Osteocyte (in vitro differentiated cells): ENCODE data around the gene PCSK1N. TPM values are rescaled to one million over a fixed set of nuclear protein-coding genes. Genes with fewer than 3 reads are reported as not detected.

ENCODE experiments used
- DNase-seq: peaks from one replicate; pipeline ENCODE4 v3.0.0; 2021; ENCODE audit warnings: mixed read lengths; ENCODE audit not compliant: unreplicated experiment; ENCODE audit errors: extremely low spot score
- H3K27ac Mint-ChIP-seq: one replicate; pipeline ENCODE4 v1.8.0; 2021; ENCODE audit warnings: mild to moderate bottlenecking, mixed read lengths; ENCODE audit not compliant: unreplicated experiment
- H3K27me3 Mint-ChIP-seq: one replicate; pipeline ENCODE4 v1.8.0; 2021; ENCODE audit warnings: mixed read lengths; ENCODE audit not compliant: unreplicated experiment
- H3K36me3 Mint-ChIP-seq: one replicate; pipeline ENCODE4 v1.8.0; 2021; ENCODE audit warnings: mixed read lengths; ENCODE audit not compliant: unreplicated experiment
- H3K4me1 Mint-ChIP-seq: one replicate; pipeline ENCODE4 v1.8.0; 2021; ENCODE audit warnings: mixed read lengths; ENCODE audit not compliant: unreplicated experiment
- H3K4me3 Mint-ChIP-seq: one replicate; pipeline ENCODE4 v1.8.0; 2021; ENCODE audit warnings: mild to moderate bottlenecking, moderate library complexity, mixed read lengths; ENCODE audit not compliant: unreplicated experiment
- H3K9me3 Mint-ChIP-seq: one replicate; pipeline ENCODE4 v1.8.0; 2021; ENCODE audit warnings: mixed read lengths; ENCODE audit not compliant: unreplicated experiment
- CTCF ChIP-seq: fragments of 200-600 bp; sonication (generic); IDR thresholded peaks from 2 replicates; pipeline ENCODE4 v1.5.0; 2021; ENCODE audit warnings: antibody characterized with exemption, mild to moderate bottlenecking, moderate library complexity
- total RNA-seq: library from RNA; stranded (reverse); gene quantifications from 2 replicates; pipeline ENCODE4 v1.2.1, GENCODE V29; 2021

Gene PCSK1N
- total RNA-seq, 1 donor from 2014 or later, result 13.1 TPM

- Mint-ChIP-seq H3K9me3 (peaks cover 11% of the 10 kb centered on the region), H3K27ac (no peak overlapping the region), H3K27me3 (no peaks in the 10 kb centered on the region), H3K4me1 (peaks cover 5% of the 10 kb centered on the region), H3K36me3 (peaks cover 11% of the 10 kb centered on the region), H3K4me3 (no peak overlapping the region)
- DNase-seq, result no peak
- no peak for TF ChIP-seq CTCF
These were observed 29.3 kb downstream of the PCSK1N start for GRCh38 chrX:48806081-48806480.

- H3K27me3 Mint-ChIP-seq, result no peaks in the 10 kb centered on the region
- H3K27ac Mint-ChIP-seq, result peak overlapping the region; percentile 98
- TF ChIP-seq CTCF, result no peak
- DNase-seq, result no peak
- H3K4me3 Mint-ChIP-seq, result peak overlapping the region; percentile 91
- H3K36me3 Mint-ChIP-seq, result peaks cover 8% of the 10 kb centered on the region
- H3K9me3 Mint-ChIP-seq, result peaks cover 16% of the 10 kb centered on the region
- H3K4me1 Mint-ChIP-seq, result peaks cover 11% of the 10 kb centered on the region
These were observed 32.6 kb downstream of the PCSK1N start for GRCh38 chrX:48802905-48803200.

GRCh38 chrX:48802089-48802904 is 33.1 kb downstream of the PCSK1N start:
- TF ChIP-seq CTCF, result no peak
- Mint-ChIP-seq H3K27ac (peak overlapping the region; percentile 98), H3K36me3 (peaks cover 8% of the 10 kb centered on the region), H3K4me1 (peaks cover 11% of the 10 kb centered on the region), H3K9me3 (peaks cover 16% of the 10 kb centered on the region), H3K4me3 (peak overlapping the region; percentile 91), H3K27me3 (no peaks in the 10 kb centered on the region)
- peak; percentile 91 for DNase-seq

- Mint-ChIP-seq H3K4me1 (peaks cover 11% of the 10 kb centered on the region), H3K27ac (peak within 1 kb of the TSS; percentile 98), H3K4me3 (peak within 1 kb of the TSS; percentile 91), H3K9me3 (peaks cover 13% of the 10 kb centered on the region), H3K36me3 (peaks cover 8% of the 10 kb centered on the region), H3K27me3 (no peaks in the 10 kb centered on the region)
- peak; percentile 99 for DNase-seq
- TF ChIP-seq CTCF, result no peak
These were observed 33.9 kb downstream of the PCSK1N start, which contains the start of gene HDAC6 for GRCh38 chrX:48801280-48802088. TSS of gene HDAC6 (plus strand) at chrX:48802067. CDS start at chrX:48802693, 626 bp downstream.
